PFSK-1 (cell line): ENCODE results near the gene FTH1.

Experiments
- FOXP2 ChIP-seq: optimal IDR thresholded peaks from 2 replicates; pipeline ENCODE3; 2011; ENCODE audit warnings: borderline replicate concordance, control low read depth, inconsistent platforms; ENCODE audit not compliant: insufficient read depth; ENCODE audit errors: extremely low read length, extremely low read depth
- POLR2AphosphoS5 ChIP-seq: IDR thresholded peaks from 2 replicates; pipeline ENCODE4 v1.6.1; 2012; ENCODE audit warnings: low read depth, mild to moderate bottlenecking, control low read depth, low read length, moderate library complexity
- SIN3A ChIP-seq: IDR thresholded peaks from 2 replicates; pipeline ENCODE4 v1.6.1; 2012; ENCODE audit warnings: mild to moderate bottlenecking, low read length, moderate library complexity, borderline replicate concordance; ENCODE audit not compliant: insufficient read depth
- TAF1 ChIP-seq: IDR thresholded peaks from 2 replicates; pipeline ENCODE4 v1.6.1; 2012; ENCODE audit warnings: low read length, control low read depth, borderline replicate concordance; ENCODE audit not compliant: insufficient read depth
- TF ChIP-seq, protein P1 (sequence below), 2 experiments: IDR thresholded peaks; 2 replicates each; pipeline versions ENCODE4 v1.6.1 to v1.8.0; 2011 to 2012; ENCODE audit warnings: low read depth in 2 of 2, low read length in 2 of 2, control low read depth in 1 of 2, inconsistent platforms in 1 of 2, mild to moderate bottlenecking in 1 of 2, moderate library complexity in 1 of 2; ENCODE audit not compliant: insufficient read depth in 1 of 2

Gene FTH1

DNA sequence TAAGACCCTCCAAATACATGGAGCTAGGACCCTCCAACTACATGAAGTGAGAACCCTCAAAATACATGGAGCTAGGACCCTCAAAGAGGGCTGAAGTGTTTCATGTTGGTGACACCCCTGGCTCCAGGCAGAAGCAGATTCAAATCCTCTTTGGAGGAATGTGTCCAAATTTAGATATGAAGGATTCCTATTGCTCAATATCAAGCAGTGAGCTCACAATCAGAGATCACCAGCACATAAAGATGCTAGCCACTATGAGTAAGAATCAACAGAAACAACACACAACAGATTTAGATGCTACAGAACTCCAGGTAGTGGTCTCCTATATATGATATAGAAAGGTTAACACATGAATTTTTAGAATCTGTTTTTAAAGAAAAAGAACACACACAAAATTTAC lies 38.8 kb downstream of the FTH1 start:
- TF ChIP-seq SIN3A (no peak), FOXP2 (no peak), TAF1 (no peak), POLR2AphosphoS5 (no peak)
- TF ChIP-seq, protein P1, sequence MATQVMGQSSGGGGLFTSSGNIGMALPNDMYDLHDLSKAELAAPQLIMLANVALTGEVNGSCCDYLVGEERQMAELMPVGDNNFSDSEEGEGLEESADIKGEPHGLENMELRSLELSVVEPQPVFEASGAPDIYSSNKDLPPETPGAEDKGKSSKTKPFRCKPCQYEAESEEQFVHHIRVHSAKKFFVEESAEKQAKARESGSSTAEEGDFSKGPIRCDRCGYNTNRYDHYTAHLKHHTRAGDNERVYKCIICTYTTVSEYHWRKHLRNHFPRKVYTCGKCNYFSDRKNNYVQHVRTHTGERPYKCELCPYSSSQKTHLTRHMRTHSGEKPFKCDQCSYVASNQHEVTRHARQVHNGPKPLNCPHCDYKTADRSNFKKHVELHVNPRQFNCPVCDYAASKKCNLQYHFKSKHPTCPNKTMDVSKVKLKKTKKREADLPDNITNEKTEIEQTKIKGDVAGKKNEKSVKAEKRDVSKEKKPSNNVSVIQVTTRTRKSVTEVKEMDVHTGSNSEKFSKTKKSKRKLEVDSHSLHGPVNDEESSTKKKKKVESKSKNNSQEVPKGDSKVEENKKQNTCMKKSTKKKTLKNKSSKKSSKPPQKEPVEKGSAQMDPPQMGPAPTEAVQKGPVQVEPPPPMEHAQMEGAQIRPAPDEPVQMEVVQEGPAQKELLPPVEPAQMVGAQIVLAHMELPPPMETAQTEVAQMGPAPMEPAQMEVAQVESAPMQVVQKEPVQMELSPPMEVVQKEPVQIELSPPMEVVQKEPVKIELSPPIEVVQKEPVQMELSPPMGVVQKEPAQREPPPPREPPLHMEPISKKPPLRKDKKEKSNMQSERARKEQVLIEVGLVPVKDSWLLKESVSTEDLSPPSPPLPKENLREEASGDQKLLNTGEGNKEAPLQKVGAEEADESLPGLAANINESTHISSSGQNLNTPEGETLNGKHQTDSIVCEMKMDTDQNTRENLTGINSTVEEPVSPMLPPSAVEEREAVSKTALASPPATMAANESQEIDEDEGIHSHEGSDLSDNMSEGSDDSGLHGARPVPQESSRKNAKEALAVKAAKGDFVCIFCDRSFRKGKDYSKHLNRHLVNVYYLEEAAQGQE (IDR thresholded peaks at IDR 0.05; ENCODE audit: insufficient read depth in 1 of 2, low read depth in 2 of 2, low read length in 2 of 2): no peak

DNA sequence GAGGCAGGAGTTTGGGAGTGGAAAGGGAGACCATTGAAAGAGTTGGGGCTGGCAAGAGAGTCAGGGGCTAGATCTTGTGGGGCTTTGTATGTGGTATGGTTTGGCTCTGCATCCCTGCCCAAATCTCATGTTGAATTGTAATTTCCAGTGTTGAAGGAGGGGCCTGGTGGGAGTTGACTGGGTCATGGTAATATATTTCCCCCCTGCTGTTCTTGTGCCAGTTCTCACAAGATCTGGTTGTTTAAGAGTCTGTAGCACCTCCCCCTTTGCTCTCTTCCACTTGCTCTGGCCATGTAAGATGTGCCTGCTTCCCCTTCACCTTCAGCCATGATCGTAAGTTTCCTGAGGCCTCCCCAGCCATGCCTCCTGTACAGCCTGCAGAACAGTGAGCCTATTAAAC lies 39.9 kb downstream of the FTH1 start:
- TF ChIP-seq SIN3A: no peak
- TF ChIP-seq FOXP2: no peak
- TF ChIP-seq POLR2AphosphoS5: no peak
- TF ChIP-seq, protein P1 (IDR thresholded peaks at IDR 0.05; ENCODE audit: insufficient read depth in 1 of 2, low read depth in 2 of 2, low read length in 2 of 2): no peak
- TF ChIP-seq TAF1: no peak

DNA sequence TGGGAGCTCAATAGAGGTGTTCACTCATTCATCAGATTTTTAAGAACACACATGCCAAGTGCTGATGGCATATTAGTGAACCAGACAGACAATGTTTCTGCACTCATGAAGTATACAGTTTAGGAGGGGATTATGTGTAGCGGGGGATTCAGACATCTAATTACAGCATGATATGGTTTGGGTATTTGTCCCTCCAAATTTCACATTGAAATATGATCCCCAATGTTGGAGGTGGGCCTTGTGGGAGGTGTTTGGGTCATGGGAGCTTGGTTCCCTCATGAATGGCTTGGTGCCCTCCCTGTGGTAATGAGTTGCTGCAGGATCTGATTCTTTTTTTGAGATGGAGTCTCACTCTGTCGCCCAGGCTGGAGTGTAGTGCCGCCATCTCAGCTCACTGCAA lies 41.2 kb downstream of the FTH1 start:
- TF ChIP-seq SIN3A (no peak), FOXP2 (no peak), POLR2AphosphoS5 (no peak), TAF1 (no peak)
- TF ChIP-seq, protein P1 (IDR thresholded peaks at IDR 0.05; ENCODE audit: insufficient read depth in 1 of 2, low read depth in 2 of 2, low read length in 2 of 2): no peak

DNA sequence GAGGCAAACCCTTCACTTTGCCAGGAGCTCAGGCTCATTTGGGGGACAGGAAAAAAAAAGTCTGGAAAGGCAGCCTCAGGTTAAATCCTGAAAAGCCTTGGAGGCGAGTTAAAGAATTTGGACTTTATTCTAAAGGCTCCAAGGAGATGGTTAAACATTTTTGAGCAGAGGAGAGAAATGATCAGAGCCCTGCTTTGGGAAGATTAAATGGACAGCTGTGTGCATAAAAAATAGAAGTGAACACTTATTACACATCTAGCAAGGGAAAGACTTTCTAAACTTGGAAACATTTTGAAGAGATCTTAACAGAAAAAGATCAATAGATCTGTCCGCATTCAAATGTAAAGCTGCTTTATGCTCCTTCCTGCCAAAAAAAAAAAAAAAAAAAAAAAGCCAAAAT lies 41.7 kb downstream of the FTH1 start:
- TF ChIP-seq TAF1: no peak
- TF ChIP-seq FOXP2: no peak
- no peak for TF ChIP-seq POLR2AphosphoS5
- TF ChIP-seq, protein P1 (IDR thresholded peaks at IDR 0.05; ENCODE audit: insufficient read depth in 1 of 2, low read depth in 2 of 2, low read length in 2 of 2): no peak
- no peak for TF ChIP-seq SIN3A

DNA sequence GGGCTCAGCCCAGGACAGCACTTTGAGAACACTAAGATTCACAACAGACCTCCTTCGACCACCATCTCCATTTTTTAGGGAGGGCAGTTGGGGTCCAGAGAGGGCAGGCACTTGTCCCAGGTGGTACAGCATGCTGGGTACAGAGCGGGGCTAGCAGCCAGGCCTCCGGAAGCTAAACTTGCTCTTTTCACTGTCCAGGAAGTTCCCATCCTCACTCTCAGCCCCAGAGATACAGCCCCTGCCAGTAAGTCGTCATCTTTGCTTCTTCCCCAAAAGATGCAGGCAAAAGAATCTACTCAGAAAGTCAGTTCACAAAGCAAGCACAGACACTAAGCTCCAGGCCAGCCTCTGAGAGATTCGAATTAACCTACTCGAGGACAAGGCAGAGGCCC lies 43.4 kb downstream of the FTH1 start:
- TF ChIP-seq TAF1: no peak
